ENCODE measurements around the gene TFEB.

The TFEB gene

GRCh38 chr6:41763470-41763869 is 28.1 kb upstream of the TFEB start:
- DNase-seq, result no peak

- no peak for DNase-seq
Measured at GRCh38 chr6:41759905-41760579, 24.6 kb upstream of the TFEB start.

- DNase-seq, result no peak
Measured at GRCh38 chr6:41759106-41759904, 23.9 kb upstream of the TFEB start.

- no peak for DNase-seq
Measured at GRCh38 chr6:41758641-41759035, 23.2 kb upstream of the TFEB start.

GRCh38 chr6:41757931-41758640 is 22.7 kb upstream of the TFEB start:
- no peak for DNase-seq

GRCh38 chr6:41757271-41757670 is 21.9 kb upstream of the TFEB start:
- no peak for DNase-seq

GRCh38 chr6:41756354-41756753 is 20.9 kb upstream of the TFEB start:
- no peak for DNase-seq

- DNase-seq, result no peak
Measured at GRCh38 chr6:41755895-41756294, 20.5 kb upstream of the TFEB start.

GRCh38 chr6:41750374-41750773 is 15.0 kb upstream of the TFEB start:
- DNase-seq, result no peak

GRCh38 chr6:41748542-41748941 is 13.1 kb upstream of the TFEB start:
- no peak for DNase-seq

GRCh38 chr6:41748102-41748477 is 12.7 kb upstream of the TFEB start:
- DNase-seq, result no peak

GRCh38 chr6:41747256-41748101 is 12.1 kb upstream of the TFEB start, which contains the start of gene PGC:
PGC (minus strand) TSS chr6:41747397; CDS start chr6:41747334, 63 bp downstream.
- no peak for DNase-seq

GRCh38 chr6:41746107-41746506 is 10.7 kb upstream of the TFEB start:
- no peak for DNase-seq

- DNase-seq, result no peak
Measured at GRCh38 chr6:41744236-41744787, 8.9 kb upstream of the TFEB start.

- DNase-seq, result no peak
Measured at GRCh38 chr6:41743406-41744235, 8.2 kb upstream of the TFEB start.

- DNase-seq, result no peak
Measured at GRCh38 chr6:41741625-41742490, 6.5 kb upstream of the TFEB start.

- no peak for DNase-seq
Measured at GRCh38 chr6:41740366-41741162, 5.2 kb upstream of the TFEB start.

GRCh38 chr6:41739041-41739440 is 3.6 kb upstream of the TFEB start:
- DNase-seq, result no peak

- DNase-seq, result no peak
Measured at GRCh38 chr6:41737591-41738130, 2.3 kb upstream of the TFEB start.

All from CD4-positive, alpha-beta T cell treated with Interleukin-4 for 4 hours (primary cell).